HEK293T (cell line): ENCODE results near the gene ETNPPL.

ENCODE experiments used
- CTCF ChIA-PET: fragments of 350-600 bp; formaldehyde crosslinking; extraction: SDS; loops from one replicate; lab custom pipeline; 2021; ENCODE audit warnings: antibody characterized with exemption, inconsistent platforms; lab: Yijun Ruan, JAX
- POLR2A ChIA-PET: fragments of 350-600 bp; formaldehyde crosslinking; extraction: SDS; loops from one replicate; lab custom pipeline; 2020; ENCODE audit warnings: antibody characterized with exemption, inconsistent platforms; lab: Yijun Ruan, JAX
- DNase-seq: peaks from one replicate; pipeline ENCODE4 v3.0.0; 2012; ENCODE audit warnings: mixed read lengths; ENCODE audit errors: extremely low spot score
- ARNT ChIP-seq: fragments of 450-650 bp; IDR thresholded peaks from 2 replicates; pipeline ENCODE4 v1.6.1; 2017; ENCODE audit warnings: mild to moderate bottlenecking
- BHLHE40 ChIP-seq: fragments of 450-650 bp; IDR thresholded peaks from 2 replicates; pipeline ENCODE4 v1.6.1; 2016; ENCODE audit warnings: mild to moderate bottlenecking, moderate library complexity, borderline replicate concordance
- CTBP1 ChIP-seq: fragments of 450-650 bp; IDR thresholded peaks from 2 replicates; pipeline ENCODE4 v1.6.1; 2016; ENCODE audit warnings: borderline replicate concordance
- ELF4 ChIP-seq: fragments of 450-650 bp; IDR thresholded peaks from 2 replicates; pipeline ENCODE4 v1.6.1; 2017; ENCODE audit warnings: antibody characterized with exemption
- FOXA1 ChIP-seq: fragments of 450-650 bp; IDR thresholded peaks from 2 replicates; pipeline ENCODE4 v1.6.1; 2016; ENCODE audit warnings: mild to moderate bottlenecking
- FOXK2 ChIP-seq: fragments of 450-650 bp; IDR thresholded peaks from 2 replicates; pipeline ENCODE4 v1.6.1; 2016; ENCODE audit warnings: mild to moderate bottlenecking
- FOXM1 ChIP-seq: fragments of 450-650 bp; IDR thresholded peaks from 2 replicates; pipeline ENCODE4 v1.6.1; 2017; ENCODE audit warnings: mild to moderate bottlenecking, borderline replicate concordance
- HDGF ChIP-seq: fragments of 450-650 bp; IDR thresholded peaks from 2 replicates; pipeline ENCODE4 v1.6.1; 2017; ENCODE audit warnings: antibody characterized with exemption, borderline replicate concordance
- L3MBTL2 ChIP-seq: fragments of 450-650 bp; conservative IDR thresholded peaks from 2 replicates; pipeline ENCODE4 v1.6.1; 2016; ENCODE audit warnings: mild to moderate bottlenecking
- LEF1 ChIP-seq: fragments of 450-650 bp; IDR thresholded peaks from 2 replicates; pipeline ENCODE4 v1.6.1; 2017; ENCODE audit warnings: mild to moderate bottlenecking, borderline replicate concordance
- NFRKB ChIP-seq: fragments of 450-650 bp; IDR thresholded peaks from 2 replicates; pipeline ENCODE4 v1.6.1; 2016; ENCODE audit warnings: mild to moderate bottlenecking, moderate library complexity
- SP1 ChIP-seq: fragments of 450-650 bp; IDR thresholded peaks from 2 replicates; pipeline ENCODE4 v1.6.1; 2017
- SUZ12 ChIP-seq: fragments of 450-650 bp; IDR thresholded peaks from 2 replicates; pipeline ENCODE4 v1.6.1; 2016; ENCODE audit warnings: mild to moderate bottlenecking
- TARDBP ChIP-seq: fragments of 450-650 bp; IDR thresholded peaks from 2 replicates; pipeline ENCODE4 v1.6.1; 2016
- ZNF384 ChIP-seq: fragments of 450-650 bp; IDR thresholded peaks from 2 replicates; pipeline ENCODE4 v1.6.1; 2016
- TF ChIP-seq, protein P1 (sequence below): fragments of 450-650 bp; IDR thresholded peaks from 2 replicates; pipeline ENCODE4 v1.6.1; 2016

ETNPPL gene

DNA sequence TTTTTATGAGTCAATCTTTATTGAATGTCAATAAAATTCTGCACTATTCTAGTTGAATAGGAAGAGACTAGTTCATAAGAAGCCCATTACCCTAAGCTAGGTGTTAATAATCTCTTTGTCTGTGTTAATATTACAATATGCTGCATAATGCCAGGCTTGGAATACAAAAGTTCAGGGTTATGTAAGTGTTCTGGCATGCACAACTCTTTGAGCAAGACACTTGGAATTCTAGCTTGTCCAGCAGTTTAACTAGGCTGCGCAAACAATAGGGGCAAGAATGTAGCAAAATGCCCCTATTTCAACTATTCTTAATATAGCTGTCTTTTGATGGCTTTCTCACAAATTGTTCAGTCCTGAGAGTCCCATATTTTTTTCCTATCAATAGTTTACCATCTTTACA is 31.3 kb upstream of the ETNPPL start:
- POLR2A ChIA-PET, result no interaction called here
- TF ChIP-seq FOXA1, result no peak
- no peak for TF ChIP-seq TARDBP
- TF ChIP-seq ZNF384, result no peak
- no peak for TF ChIP-seq FOXK2
- TF ChIP-seq L3MBTL2, result no peak
- TF ChIP-seq ELF4, result no peak
- TF ChIP-seq, protein P1, sequence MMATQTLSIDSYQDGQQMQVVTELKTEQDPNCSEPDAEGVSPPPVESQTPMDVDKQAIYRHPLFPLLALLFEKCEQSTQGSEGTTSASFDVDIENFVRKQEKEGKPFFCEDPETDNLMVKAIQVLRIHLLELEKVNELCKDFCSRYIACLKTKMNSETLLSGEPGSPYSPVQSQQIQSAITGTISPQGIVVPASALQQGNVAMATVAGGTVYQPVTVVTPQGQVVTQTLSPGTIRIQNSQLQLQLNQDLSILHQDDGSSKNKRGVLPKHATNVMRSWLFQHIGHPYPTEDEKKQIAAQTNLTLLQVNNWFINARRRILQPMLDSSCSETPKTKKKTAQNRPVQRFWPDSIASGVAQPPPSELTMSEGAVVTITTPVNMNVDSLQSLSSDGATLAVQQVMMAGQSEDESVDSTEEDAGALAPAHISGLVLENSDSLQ, result no peak
- no peak for TF ChIP-seq CTBP1
- no peak for TF ChIP-seq FOXM1
- no peak for TF ChIP-seq ARNT
- no peak for TF ChIP-seq BHLHE40
- no peak for TF ChIP-seq SP1
- TF ChIP-seq LEF1, result no peak
- no peak for TF ChIP-seq SUZ12
- no peak for TF ChIP-seq HDGF
- TF ChIP-seq NFRKB, result no peak
- CTCF ChIA-PET, result no interaction called here
- DNase-seq, result no peak

DNA sequence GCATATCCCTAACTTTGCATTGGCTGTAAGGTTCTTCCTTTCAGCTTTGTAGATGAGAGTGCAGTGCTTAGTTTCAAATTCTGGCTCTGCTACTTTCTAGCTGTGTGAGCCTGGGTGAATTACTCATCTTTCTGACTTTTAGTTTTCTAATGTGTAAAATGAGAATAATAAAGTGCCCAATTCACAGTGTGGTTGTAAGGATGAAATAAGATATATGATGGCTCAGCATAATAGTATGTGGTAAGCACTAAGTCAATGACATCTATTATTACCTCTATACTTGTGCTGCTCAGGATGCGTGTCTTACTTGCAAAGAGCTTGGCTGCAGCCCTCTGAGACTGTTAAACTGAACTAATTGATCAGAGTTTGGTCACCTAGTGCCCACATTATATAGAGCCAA is 30.6 kb upstream of the ETNPPL start:
- TF ChIP-seq CTBP1 (no peak), ELF4 (no peak), NFRKB (no peak)
- ChIA-PET POLR2A (no interaction called here), CTCF (no interaction called here)
- DNase-seq, result no peak

DNA sequence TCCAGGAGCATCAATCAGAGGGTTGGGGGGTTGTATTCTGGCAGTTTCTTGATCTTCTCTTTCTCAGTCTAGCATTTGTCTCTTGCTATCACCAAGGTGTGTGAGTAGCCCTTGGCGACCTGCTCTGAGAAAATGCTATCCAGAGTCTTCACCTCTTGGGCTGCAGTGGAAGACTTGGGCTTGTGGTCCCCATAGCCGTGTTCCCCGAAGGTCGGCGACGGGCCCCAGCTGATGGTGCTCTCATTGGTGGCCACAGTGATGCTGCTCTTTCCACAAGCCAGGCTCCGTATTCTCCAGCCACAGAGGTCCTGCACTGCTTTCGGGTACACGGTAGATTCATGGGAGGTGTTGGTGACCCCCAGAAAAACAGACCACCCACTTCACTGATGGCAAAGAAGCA is 25.9 kb upstream of the ETNPPL start:
- DNase-seq, result no peak
- ChIA-PET CTCF (no interaction called here), POLR2A (no interaction called here)
- no peak for TF ChIP-seq TARDBP
- TF ChIP-seq HDGF, result no peak

DNA sequence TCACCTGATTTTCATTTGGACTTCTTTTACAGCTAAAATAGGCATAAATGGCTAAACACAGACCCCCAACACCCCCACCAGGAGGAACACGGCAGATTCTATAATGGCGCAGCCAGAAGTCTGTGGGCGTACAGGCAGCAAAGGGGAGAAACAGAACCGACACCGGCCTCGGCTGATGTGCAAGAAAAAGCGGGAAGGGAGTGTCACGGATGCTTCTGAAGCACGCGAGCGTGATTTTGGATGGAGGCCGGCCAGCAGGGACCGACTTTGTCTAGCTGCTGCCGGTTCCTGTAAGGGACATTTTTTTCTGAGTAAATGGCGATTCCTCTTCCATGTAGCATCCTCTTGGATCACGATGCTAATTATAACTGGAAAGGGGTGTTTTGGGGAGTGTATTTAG is 24.9 kb upstream of the ETNPPL start:
- POLR2A ChIA-PET, result no interaction called here
- CTCF ChIA-PET, result no interaction called here
- no peak for TF ChIP-seq HDGF
- TF ChIP-seq SUZ12, result no peak
- TF ChIP-seq, protein P1, result no peak
- no peak for TF ChIP-seq ELF4
- no peak for TF ChIP-seq L3MBTL2
- TF ChIP-seq FOXK2, result no peak
- TF ChIP-seq ARNT, result no peak
- no peak for TF ChIP-seq FOXA1
- no peak for TF ChIP-seq BHLHE40
- TF ChIP-seq FOXM1, result no peak
- no peak for TF ChIP-seq CTBP1
- no peak for TF ChIP-seq ZNF384
- no peak for TF ChIP-seq NFRKB
- TF ChIP-seq TARDBP, result no peak
- TF ChIP-seq SP1, result no peak
- no peak for TF ChIP-seq LEF1
- DNase-seq, result no peak

DNA sequence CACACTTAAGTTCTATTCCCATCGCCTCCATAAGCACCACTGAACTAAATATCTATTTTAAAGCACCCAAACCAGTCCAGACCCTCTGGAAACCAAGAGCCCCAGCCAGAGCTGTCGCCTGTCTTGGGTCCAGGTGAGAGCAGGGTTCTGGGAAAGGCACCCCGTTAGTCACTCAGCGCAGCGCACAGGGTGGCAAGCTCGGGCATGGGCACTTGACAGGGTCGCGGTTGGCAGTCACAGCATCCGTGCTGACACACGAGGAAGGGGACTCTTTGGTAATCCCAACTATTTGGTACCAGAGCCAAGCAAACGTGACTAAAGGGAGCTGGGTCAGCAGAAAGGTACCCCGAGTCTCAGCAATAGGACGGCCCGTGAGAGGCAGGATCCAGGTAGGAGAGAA is 24.3 kb upstream of the ETNPPL start:
- no peak for DNase-seq
- TF ChIP-seq BHLHE40, result no peak
- TF ChIP-seq ELF4, result no peak
- POLR2A ChIA-PET, result no interaction called here
- CTCF ChIA-PET, result no interaction called here

DNA sequence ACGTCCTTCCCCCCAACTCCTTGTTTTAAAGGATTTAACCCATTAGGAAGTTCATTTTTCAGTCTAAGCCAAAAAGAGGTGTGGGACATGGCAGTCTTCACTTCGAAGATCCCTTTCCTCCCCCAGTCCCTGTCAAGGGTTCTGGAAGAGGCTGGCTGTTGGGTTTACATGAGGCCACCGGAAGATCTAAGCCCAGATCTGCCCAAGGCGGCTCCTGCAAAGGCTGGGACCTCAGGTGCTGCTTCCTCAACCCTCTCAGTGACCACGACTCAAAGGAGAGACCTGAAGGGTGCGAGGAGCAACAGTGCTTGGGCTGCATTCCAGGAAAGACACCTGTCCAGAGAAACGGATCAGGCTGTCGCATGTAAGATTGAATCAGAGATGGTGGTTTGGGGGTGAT is 23.5 kb upstream of the ETNPPL start:
- CTCF ChIA-PET, result interaction anchor here (0.6 kb wide), 1 partner anchor 310 kb away, joined by 3 read pairs; no protein-coding TSS in a partner anchor
- no peak for DNase-seq
- POLR2A ChIA-PET, result no interaction called here
- TF ChIP-seq FOXM1 (no peak), ELF4 (no peak), SUZ12 (no peak), SP1 (no peak), ARNT (no peak), NFRKB (no peak), L3MBTL2 (no peak), FOXK2 (no peak), HDGF (no peak)
- TF ChIP-seq, protein P1, result no peak

DNA sequence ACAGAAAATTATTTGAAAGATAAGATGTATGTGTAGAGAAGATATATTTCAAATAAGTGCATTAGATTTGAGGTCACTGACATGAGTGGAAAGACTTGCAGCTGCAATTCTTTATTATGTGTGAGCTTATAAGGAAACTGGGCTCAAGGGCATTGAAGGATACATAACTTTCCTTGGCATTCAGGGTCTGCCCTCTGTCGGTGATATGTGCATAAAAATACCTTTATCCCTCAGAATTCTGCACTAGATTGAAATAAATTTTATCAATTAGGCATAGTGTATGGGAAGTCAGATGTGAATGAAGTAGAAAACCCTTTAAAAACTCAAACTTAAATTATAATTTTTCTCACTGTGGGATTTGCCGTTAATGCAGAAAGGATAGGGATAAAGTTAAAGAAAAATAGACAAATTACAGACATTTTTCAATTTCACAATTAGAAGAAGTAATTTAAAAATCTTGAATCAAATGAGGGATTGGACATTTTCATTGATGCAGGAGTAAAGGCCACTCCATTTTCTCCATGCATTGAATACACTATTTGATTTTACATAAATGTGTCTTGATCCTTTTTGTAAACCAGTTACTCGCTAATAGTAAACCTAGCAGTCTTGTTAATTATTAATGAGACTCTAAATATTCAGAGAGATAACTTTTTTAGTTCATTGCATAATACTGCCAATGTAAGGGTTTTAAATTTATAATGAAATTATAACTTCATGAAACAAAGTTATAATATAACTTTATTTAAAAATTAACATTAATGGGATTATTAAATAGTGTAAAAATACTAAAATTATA is 21.0 kb upstream of the ETNPPL start:
- POLR2A ChIA-PET, result no interaction called here
- TF ChIP-seq, protein P1, result no peak
- no peak for TF ChIP-seq NFRKB
- TF ChIP-seq FOXA1, result no peak
- TF ChIP-seq FOXM1, result no peak
- TF ChIP-seq L3MBTL2, result no peak
- TF ChIP-seq ELF4, result no peak
- TF ChIP-seq ZNF384, result no peak
- TF ChIP-seq TARDBP, result no peak
- TF ChIP-seq SP1, result no peak
- TF ChIP-seq BHLHE40, result no peak
- no peak for TF ChIP-seq SUZ12
- TF ChIP-seq CTBP1, result no peak
- TF ChIP-seq FOXK2, result no peak
- no peak for TF ChIP-seq HDGF
- no peak for TF ChIP-seq ARNT
- no peak for TF ChIP-seq LEF1
- CTCF ChIA-PET, result interaction anchor here (0.5 kb wide), 1 partner anchor 151 kb away, joined by 3 read pairs; no protein-coding TSS in a partner anchor
- peak; percentile 39 for DNase-seq
